C4-2B (cell line): ENCODE data around the gene DHX38.

ENCODE experiments used
- ZFX ChIP-seq: fragments of 450-650 bp; IDR thresholded peaks from 2 replicates; pipeline ENCODE4 v1.6.1; 2017
- TF ChIP-seq, protein P1 (sequence below): fragments of 450-650 bp; conservative IDR thresholded peaks from 2 replicates; pipeline ENCODE4 v1.5.1; 2017; ENCODE audit warnings: mild to moderate bottlenecking

- TF ChIP-seq, protein P1, sequence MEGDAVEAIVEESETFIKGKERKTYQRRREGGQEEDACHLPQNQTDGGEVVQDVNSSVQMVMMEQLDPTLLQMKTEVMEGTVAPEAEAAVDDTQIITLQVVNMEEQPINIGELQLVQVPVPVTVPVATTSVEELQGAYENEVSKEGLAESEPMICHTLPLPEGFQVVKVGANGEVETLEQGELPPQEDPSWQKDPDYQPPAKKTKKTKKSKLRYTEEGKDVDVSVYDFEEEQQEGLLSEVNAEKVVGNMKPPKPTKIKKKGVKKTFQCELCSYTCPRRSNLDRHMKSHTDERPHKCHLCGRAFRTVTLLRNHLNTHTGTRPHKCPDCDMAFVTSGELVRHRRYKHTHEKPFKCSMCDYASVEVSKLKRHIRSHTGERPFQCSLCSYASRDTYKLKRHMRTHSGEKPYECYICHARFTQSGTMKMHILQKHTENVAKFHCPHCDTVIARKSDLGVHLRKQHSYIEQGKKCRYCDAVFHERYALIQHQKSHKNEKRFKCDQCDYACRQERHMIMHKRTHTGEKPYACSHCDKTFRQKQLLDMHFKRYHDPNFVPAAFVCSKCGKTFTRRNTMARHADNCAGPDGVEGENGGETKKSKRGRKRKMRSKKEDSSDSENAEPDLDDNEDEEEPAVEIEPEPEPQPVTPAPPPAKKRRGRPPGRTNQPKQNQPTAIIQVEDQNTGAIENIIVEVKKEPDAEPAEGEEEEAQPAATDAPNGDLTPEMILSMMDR = no peak
- no peak for TF ChIP-seq ZFX
These were observed 42.7 kb upstream of the DHX38 start for GRCh38 chr16:72050769-72051464.
